HepG2 (cell line): ENCODE measurements around the gene HMCN2. TPM values are rescaled to one million over a fixed set of nuclear protein-coding genes. Genes with fewer than 3 reads are reported as not detected.

Source experiments
- ATAC-seq: fragments of 200-7000 bp; cut with Tn5 transposase; 3 replicates; pipeline ENCODE4 v1.9.1; 2020; ENCODE audit warnings: mild to moderate bottlenecking, moderate library complexity
- BruUV-seq: library from RNA; stranded (reverse); fragments of 400-500 nt; replicated peaks from 2 replicates; lab custom pipeline; 2021; lab: Mats Ljungman, UMichigan
- CTCF ChIA-PET: fragments of 300-600 bp; formaldehyde crosslinking; extraction: SDS; loops from one replicate; lab custom pipeline; 2021; ENCODE audit warnings: low total read pairs, inconsistent platforms, low intra/inter-chr PET ratio; lab: Yijun Ruan, JAX
- POLR2A ChIA-PET: fragments of 350-600 bp; sonication (Branson Sonifier 250); formaldehyde crosslinking; loops from one replicate; lab custom pipeline; 2020; ENCODE audit warnings: antibody characterized with exemption, inconsistent platforms; lab: Yijun Ruan, JAX
- DNase-seq: peaks from one replicate; pipeline ENCODE4 v3.0.0-alpha.2; 2015; ENCODE audit warnings: low spot score
- FAIRE-seq: peaks from 3 replicates; lab custom pipeline; 2011; peaks lifted over from hg19 to GRCh38; lab: Jason Lieb, UNC
- H2AFZ ChIP-seq: one replicate; pipeline ENCODE4 v1.6.1; 2011; ENCODE audit warnings: low read length, inconsistent platforms
- H3K27ac ChIP-seq: fragments of 300-600 bp; 3 replicates; pipeline ENCODE4 v1.8.0; 2011; ENCODE audit warnings: mixed run types, mild to moderate bottlenecking, mixed read lengths, low read length, inconsistent platforms; ENCODE audit not compliant: insufficient read depth; ENCODE audit errors: extremely low read length
- H3K27me3 ChIP-seq, 2 experiments: fragments of 200-600 bp in 1 of 2; 2 replicates in 1 of 2; 3 replicates in 1 of 2; pipeline versions ENCODE4 v1.6.0 to v1.8.0; 2011; ENCODE audit warnings: low read length in 2 of 2, mild to moderate bottlenecking in 2 of 2, moderate library complexity in 2 of 2, inconsistent platforms in 1 of 2; ENCODE audit not compliant: insufficient read depth in 2 of 2, control insufficient read depth in 1 of 2
- H3K36me3 ChIP-seq, 2 experiments: fragments of 200-600 bp in 1 of 2; replicated peaks in 1 of 2; 2 replicates in 1 of 2; 3 replicates in 1 of 2; pipeline versions ENCODE4 v1.5.1 to v1.8.0; 2011; ENCODE audit warnings: low read length in 2 of 2, inconsistent platforms in 1 of 2; ENCODE audit not compliant: insufficient read depth in 2 of 2, control insufficient read depth in 1 of 2
- H3K4me1 ChIP-seq: 2 replicates; pipeline ENCODE4 v1.5.1; 2012; ENCODE audit warnings: low read length, inconsistent platforms; ENCODE audit not compliant: insufficient read depth
- H3K4me2 ChIP-seq: 2 replicates; pipeline ENCODE4 v1.6.0; 2011; ENCODE audit warnings: low read depth, low read length, inconsistent platforms
- H3K4me3 ChIP-seq, 3 experiments: fragments of 200-600 bp in 1 of 3; sonication (generic), shearing (Covaris generic) in 1 of 3; replicated peaks in 1 of 3; 2 replicates each; pipeline ENCODE4 v1.5.1; 2011 to 2016; ENCODE audit warnings: low read length in 3 of 3, inconsistent platforms in 2 of 3, low read depth in 2 of 3, mild to moderate bottlenecking in 2 of 3, control low read depth in 1 of 3, mixed read lengths in 1 of 3; ENCODE audit not compliant: insufficient read depth in 1 of 3
- H3K79me2 ChIP-seq: one replicate; pipeline ENCODE4 v1.6.1; 2011; ENCODE audit warnings: low read length, inconsistent platforms; ENCODE audit not compliant: insufficient read depth
- H3K9ac ChIP-seq: 2 replicates; pipeline ENCODE4 v1.6.0; 2011; ENCODE audit warnings: mild to moderate bottlenecking, low read depth, low read length, inconsistent platforms; ENCODE audit not compliant: insufficient read depth
- H3K9me3 ChIP-seq: 2 replicates; pipeline ENCODE4 v1.5.1; 2012; ENCODE audit warnings: mild to moderate bottlenecking, low read length
- H4K20me1 ChIP-seq: 2 replicates; pipeline ENCODE4 v1.6.0; 2011; ENCODE audit warnings: inconsistent platforms, mild to moderate bottlenecking, low read length, moderate library complexity; ENCODE audit not compliant: insufficient read depth
- BCL3 ChIP-seq: sonication (generic); formaldehyde crosslinking; IDR thresholded peaks from 2 replicates; pipeline ENCODE4 v1.5.1; 2020; ENCODE audit warnings: mild to moderate bottlenecking, missing genetic modification reagents, moderate library complexity
- HCFC1 ChIP-seq: fragments of 150-350 bp; IDR thresholded peaks from 2 replicates; pipeline ENCODE4 v1.6.1; 2014; ENCODE audit warnings: low read depth, low read length
- NR2F2 ChIP-seq: IDR thresholded peaks from 2 replicates; pipeline ENCODE4 v1.6.1; 2012; ENCODE audit warnings: low read depth, inconsistent platforms, borderline replicate concordance
- TFE3 ChIP-seq: IDR thresholded peaks from 2 replicates; pipeline ENCODE4 v1.6.1; 2016
- ZMAT3 ChIP-seq: sonication (generic); formaldehyde crosslinking; conservative IDR thresholded peaks from 2 replicates; pipeline ENCODE4 v1.7.0; 2021; ENCODE audit warnings: missing genetic modification reagents
- ZNF256 ChIP-seq: sonication (generic); formaldehyde crosslinking; conservative IDR thresholded peaks from 2 replicates; pipeline ENCODE4 v1.4.0; 2020; ENCODE audit warnings: missing genetic modification reagents
- ZNF318 ChIP-seq: sonication (generic); formaldehyde crosslinking; IDR thresholded peaks from 2 replicates; pipeline ENCODE4 v1.4.0; 2020; ENCODE audit warnings: mild to moderate bottlenecking, missing genetic modification reagents
- ZNF367 ChIP-seq: sonication (generic); formaldehyde crosslinking; IDR thresholded peaks from 2 replicates; pipeline ENCODE4 v1.4.0; 2020; ENCODE audit warnings: missing genetic modification reagents, borderline replicate concordance
- ZNF574 ChIP-seq: sonication (generic); formaldehyde crosslinking; IDR thresholded peaks from 2 replicates; pipeline ENCODE4 v1.4.0; 2020; ENCODE audit warnings: missing genetic modification reagents
- ZNF607 ChIP-seq: sonication (generic); formaldehyde crosslinking; IDR thresholded peaks from 2 replicates; pipeline ENCODE4 v1.5.1; 2020; ENCODE audit warnings: missing genetic modification reagents, mild to moderate bottlenecking, borderline replicate concordance
- ZSCAN20 ChIP-seq: sonication (generic); formaldehyde crosslinking; IDR thresholded peaks from 2 replicates; pipeline ENCODE4 v1.4.0; 2020; ENCODE audit warnings: missing genetic modification reagents, mild to moderate bottlenecking, borderline replicate concordance
- WGBS: methylation state at CpG from one replicate; pipeline ENCODE4 v1.1.6; 2017; ENCODE audit warnings: low lambda C conversion rate; 5-methylcytosine and 5-hydroxymethylcytosine counted together
- in situ Hi-C: cut with HindIII; loops from 2 replicates; pipeline ENCODE4 v1.10.0; 2017; ENCODE audit warnings: low pct_unique_long_range_greater_than_20kb; ENCODE audit not compliant: extremely low pct_ligation_motif_present
- intact Hi-C: fragments of 100-400 bp; cut with micrococcal nuclease; formaldehyde crosslinking; loops from one replicate; pipeline ENCODE4 v1.10.0; 2022; ENCODE audit not compliant: unreplicated experiment
- polyA plus RNA-seq, 8 experiments: library from polyadenylated mRNA; depleted of rRNA in 3 of 8; stranded (reverse) in 7 of 8; unstranded in 1 of 8; fragments of >200 nt; fragmentation: Illumina TruSeq in 4 of 8; extraction: Trizol in 4 of 8; gene quantifications; 2 replicates each; pipeline versions ENCODE4 v1.2.1 to v1.2.3, GENCODE V29; 2011 to 2016; ENCODE audit warnings: low read depth in 4 of 8, missing spikeins in 1 of 8, mixed read lengths in 1 of 8; ENCODE audit not compliant: insufficient read depth in 1 of 8
- total RNA-seq, 5 experiments: library from RNA; depleted of rRNA; stranded (reverse); fragments of >200 nt; fragmentation: Illumina TruSeq; extraction: Trizol; gene quantifications; 2 replicates each; pipeline ENCODE4 v1.2.3, GENCODE V29; 2016; ENCODE audit warnings: low read depth in 1 of 5

The HMCN2 gene
- total and polyA plus RNA-seq, 2 of the 13 experiments (the other 11 are each of a cell fraction or from before 2014, with no cell fraction given) = 0.09 TPM; not detected in 1

GRCh38 chr9:130227833-130228232 lies 37.7 kb upstream of the HMCN2 start:
- in situ Hi-C loops = no loop called here
- POLR2A ChIA-PET = no interaction called here
- TF ChIP-seq ZNF256 (CRISPR knock-in tag) (no peak), ZNF574 (CRISPR knock-in tag) (no peak), BCL3 (CRISPR knock-in tag) (no peak), HCFC1 (no peak), ZNF367 (CRISPR knock-in tag) (no peak), TFE3 (CRISPR knock-in tag) (no peak), ZMAT3 (CRISPR knock-in tag) (no peak), ZNF318 (CRISPR knock-in tag) (no peak), NR2F2 (no peak), ZNF607 (no peak), ZSCAN20 (CRISPR knock-in tag) (no peak)

More at GRCh38 chr9:130227833-130228232, 37.7 kb upstream of the HMCN2 start:
- no peaks in the 10 kb centered on the region for H3K79me2 ChIP-seq
- no peaks in the 10 kb centered on the region for H3K27me3 ChIP-seq
- H2AFZ ChIP-seq = no peak overlapping the region
- no peak for DNase-seq
- H3K4me1 ChIP-seq = no peaks in the 10 kb centered on the region
- WGBS = 97% methylated on average over 2 of the region's 3 CpGs
- no peak for ATAC-seq
- no peaks in the 10 kb centered on the region for H4K20me1 ChIP-seq
- CTCF ChIA-PET = no interaction called here
- H3K4me2 ChIP-seq = no peak overlapping the region
- H3K9me3 ChIP-seq = peaks cover 8% of the 10 kb centered on the region; the same call in 1 of the 2 replicates
- no peaks in the 10 kb centered on the region for H3K36me3 ChIP-seq
- intact Hi-C loops = no loop called here
- no peak overlapping the region for H3K9ac ChIP-seq
- no TSS peak for BruUV-seq
- no peak for FAIRE-seq
- no peak overlapping the region for H3K4me3 ChIP-seq
- H3K27ac ChIP-seq = no peak overlapping the region
